OCI-LY7 (cell line): Measurements from ENCODE around the gene GATA5. TPM values are rescaled to one million over a fixed set of nuclear protein-coding genes. Genes with fewer than 3 reads are reported as not detected.

ENCODE experiments used
- BruUV-seq: library from RNA; stranded (reverse); fragments of 400-500 nt; replicated peaks from 2 replicates; lab custom pipeline; 2021; lab: Mats Ljungman, UMichigan
- CTCF ChIA-PET: fragments of 300-600 bp; sonication (Branson Sonifier 250); formaldehyde crosslinking; loops from one replicate; lab custom pipeline; 2022; ENCODE audit warnings: antibody characterized with exemption; ENCODE audit not compliant: unreplicated experiment; lab: Charles Lee
- POLR2A ChIA-PET: fragments of 300-600 bp; sonication (Branson Sonifier 250); formaldehyde crosslinking; loops from one replicate; lab custom pipeline; 2022; ENCODE audit warnings: antibody characterized with exemption; lab: Charles Lee
- DNase-seq: peaks from one replicate; pipeline ENCODE4 v3.0.0-alpha.2; 2015; ENCODE audit warnings: low spot score
- H2AFZ ChIP-seq: fragments of 200-600 bp; sonication (generic), shearing (Covaris generic); 2 replicates; pipeline ENCODE4 v1.6.1; 2014; ENCODE audit warnings: mild to moderate bottlenecking, antibody characterized with exemption, low read length, moderate library complexity
- H3K27ac ChIP-seq: fragments of 200-600 bp; sonication (generic); 2 replicates; pipeline ENCODE4 v1.5.1; 2014; ENCODE audit warnings: mixed run types, low read depth, mild to moderate bottlenecking, moderate library complexity, low read length, inconsistent platforms; ENCODE audit not compliant: poor library complexity, severe bottlenecking
- H3K36me3 ChIP-seq: fragments of 200-600 bp; sonication (generic); 2 replicates; pipeline ENCODE4 v1.6.1; 2014; ENCODE audit warnings: mild to moderate bottlenecking, antibody characterized with exemption, low read length, moderate library complexity, mixed read lengths; ENCODE audit not compliant: insufficient read depth
- H3K4me1 ChIP-seq: fragments of 200-600 bp; sonication (generic); 2 replicates; pipeline ENCODE4 v1.5.1; 2014; ENCODE audit warnings: mild to moderate bottlenecking, low read length; ENCODE audit not compliant: insufficient read depth, poor library complexity, severe bottlenecking
- H3K4me2 ChIP-seq: fragments of 200-600 bp; sonication (generic); 2 replicates; pipeline ENCODE4 v1.6.1; 2014; ENCODE audit warnings: mild to moderate bottlenecking, low read length
- H3K4me3 ChIP-seq: fragments of 200-600 bp; sonication (generic); 2 replicates; pipeline ENCODE4 v1.5.1; 2014; ENCODE audit warnings: mild to moderate bottlenecking, low read depth, low read length; ENCODE audit not compliant: poor library complexity, severe bottlenecking
- H3K79me2 ChIP-seq: fragments of 200-600 bp; sonication (generic); 2 replicates; pipeline ENCODE4 v1.6.1; 2016; ENCODE audit warnings: low read depth, mild to moderate bottlenecking, low read length, moderate library complexity, mixed read lengths; ENCODE audit not compliant: insufficient read depth
- H3K9me2 ChIP-seq: fragments of 200-600 bp; sonication (generic); 2 replicates; pipeline ENCODE4 v1.6.1; 2016; ENCODE audit warnings: mild to moderate bottlenecking, low read length, mixed read lengths; ENCODE audit not compliant: insufficient read depth
- H3K9me3 ChIP-seq: fragments of 200-600 bp; sonication (generic); 2 replicates; pipeline ENCODE4 v1.6.1; 2014; ENCODE audit warnings: mild to moderate bottlenecking, mixed run types, low read length, mixed read lengths
- H4K20me1 ChIP-seq: fragments of 200-600 bp; sonication (generic); 2 replicates; pipeline ENCODE4 v1.6.1; 2014; ENCODE audit warnings: mild to moderate bottlenecking, antibody characterized with exemption, low read length, moderate library complexity, mixed read lengths; ENCODE audit not compliant: insufficient read depth
- CTCF ChIP-seq: fragments of 200-600 bp; sonication (generic); conservative IDR thresholded peaks from 2 replicates; pipeline ENCODE4 v1.5.1; 2014; ENCODE audit warnings: mild to moderate bottlenecking, antibody characterized with exemption, low read length, moderate library complexity, mixed read lengths
- EZH2phosphoT487 ChIP-seq: fragments of 200-600 bp; sonication (generic); IDR thresholded peaks from 2 replicates; pipeline ENCODE4 v1.6.1; 2018; ENCODE audit warnings: low read depth, borderline replicate concordance, mild to moderate bottlenecking, mixed run types, antibody characterized with exemption, low read length, moderate library complexity, mixed read lengths
- intact Hi-C: fragments of 100-400 bp; cut with micrococcal nuclease; formaldehyde crosslinking; loops from one replicate; pipeline ENCODE4 v1.10.0; 2022; ENCODE audit not compliant: unreplicated experiment
- total RNA-seq, 2 experiments: library from RNA; depleted of rRNA in 1 of 2; stranded (reverse); fragments of >200 nt in 1 of 2; shearing (Covaris generic) in 1 of 2; gene quantifications; 2 replicates each; pipeline ENCODE4 v1.2.3, GENCODE V29; 2014 to 2022

Gene GATA5
- total RNA-seq, 2 experiments from 2014 or later: not detected

GRCh38 chr20:62495749-62496567, 20.2 kb upstream of the GATA5 start:
- H3K79me2 ChIP-seq: no peaks in the 10 kb centered on the region
- no peaks in the 10 kb centered on the region for H3K9me3 ChIP-seq
- intact Hi-C loops: loop anchor here (1.0 kb wide), 1 partner anchor 86 kb away; no protein-coding TSS in a partner anchor
- H3K4me3 ChIP-seq: no peak overlapping the region
- no TSS peak for BruUV-seq
- no peak for TF ChIP-seq EZH2phosphoT487
- no peak for TF ChIP-seq CTCF
- H3K36me3 ChIP-seq: no peaks in the 10 kb centered on the region
- peak overlapping the region; percentile 3; the same call in 1 of the 2 replicates for H2AFZ ChIP-seq
- peak overlapping the region; percentile 87 for H3K4me2 ChIP-seq
- CTCF ChIA-PET: no interaction called here
- peak overlapping the region; percentile 80 for H3K27ac ChIP-seq
- DNase-seq: no peak
- H4K20me1 ChIP-seq: no peaks in the 10 kb centered on the region
- POLR2A ChIA-PET: no interaction called here
- no peaks in the 10 kb centered on the region for H3K9me2 ChIP-seq
- peaks cover 37% of the 10 kb centered on the region for H3K4me1 ChIP-seq

GRCh38 chr20:62494980-62495748, 19.4 kb upstream of the GATA5 start:
- Histone ChIP-seq H3K4me1 (peaks cover 37% of the 10 kb centered on the region), H3K36me3 (no peaks in the 10 kb centered on the region), H3K4me2 (peak overlapping the region; percentile 87), H3K9me3 (no peaks in the 10 kb centered on the region), H3K27ac (peak overlapping the region; percentile 80), H3K4me3 (peak overlapping the region; percentile 63), H4K20me1 (no peaks in the 10 kb centered on the region), H3K79me2 (no peaks in the 10 kb centered on the region), H3K9me2 (no peaks in the 10 kb centered on the region), H2AFZ (peak overlapping the region; percentile 76)
- POLR2A ChIA-PET: no interaction called here
- CTCF ChIA-PET: interaction anchor here (0.6 kb wide), 1 partner anchor 122 kb away, joined by 3 read pairs; no protein-coding TSS in a partner anchor
- intact Hi-C loops: loop anchor here (1.0 kb wide), 1 partner anchor 193 kb away; the partner anchor contains the start of gene ADRM1
- DNase-seq: no peak
- TF ChIP-seq CTCF: peak; percentile 15; the same call in 1 of the 2 replicates
- TF ChIP-seq EZH2phosphoT487: no peak
- BruUV-seq: no TSS peak
